Ureter (tissue), 1 donor: ENCODE data around the gene TPBGL. TPM values are rescaled to one million over a fixed set of nuclear protein-coding genes. Genes with fewer than 3 reads are reported as not detected.
A peak's percentile ranks its signal among the peaks of the same experiment; 100 is the strongest.

Experiments
- DNase-seq: peaks from one replicate; pipeline ENCODE4 v3.0.0-alpha.2; 2020; ENCODE audit warnings: low spot score
- total RNA-seq: library from RNA; stranded (reverse); gene quantifications from one replicate; pipeline ENCODE4 v1.2.4, GENCODE V29; 2023
- donor health status: DM: yes; HTN: yes; CAD: no.

The TPBGL gene
- total RNA-seq, result 0.26 TPM

- no peak for DNase-seq
Measured at GRCh38 chr11:75240311-75241035, at the start of gene TPBGL. Gene TPBGL, plus strand, starts transcription at chr11:75240774. Its CDS starts 276 bp downstream, at chr11:75241050.

GRCh38 chr11:75191330-75191717, 49.2 kb upstream of the TPBGL start:
- DNase-seq, result no peak

GRCh38 chr11:75193271-75193670, 47.3 kb upstream of the TPBGL start:
- DNase-seq, result no peak

- DNase-seq, result no peak
Measured at GRCh38 chr11:75193711-75194110, 46.9 kb upstream of the TPBGL start.

GRCh38 chr11:75194147-75194546, 46.4 kb upstream of the TPBGL start:
- DNase-seq, result no peak

- DNase-seq, result peak; percentile 79
Measured at GRCh38 chr11:75195167-75195962, 45.2 kb upstream of the TPBGL start.

- DNase-seq, result no peak
Measured at GRCh38 chr11:75196426-75196825, 44.1 kb upstream of the TPBGL start.

GRCh38 chr11:75197512-75198277, 42.9 kb upstream of the TPBGL start:
- no peak for DNase-seq

- no peak for DNase-seq
Measured at GRCh38 chr11:75198278-75198973, 42.1 kb upstream of the TPBGL start.

GRCh38 chr11:75199412-75199955, 41.1 kb upstream of the TPBGL start:
- no peak for DNase-seq

GRCh38 chr11:75200051-75200450, 40.5 kb upstream of the TPBGL start:
- no peak for DNase-seq

- no peak for DNase-seq
Measured at GRCh38 chr11:75200531-75200930, 40.0 kb upstream of the TPBGL start.

- no peak for DNase-seq
Measured at GRCh38 chr11:75201771-75202170, 38.8 kb upstream of the TPBGL start.

- no peak for DNase-seq
Measured at GRCh38 chr11:75202195-75202594, 38.4 kb upstream of the TPBGL start.

GRCh38 chr11:75203138-75203537, 37.4 kb upstream of the TPBGL start:
- DNase-seq, result no peak

GRCh38 chr11:75203641-75204011, 36.9 kb upstream of the TPBGL start:
- DNase-seq, result no peak

- no peak for DNase-seq
Measured at GRCh38 chr11:75204012-75204674, 36.4 kb upstream of the TPBGL start.

- DNase-seq, result peak; percentile 87
Measured at GRCh38 chr11:75204685-75205563, 35.6 kb upstream of the TPBGL start.

GRCh38 chr11:75205564-75206020, 35.0 kb upstream of the TPBGL start:
- no peak for DNase-seq

GRCh38 chr11:75208446-75208845, 32.1 kb upstream of the TPBGL start:
- DNase-seq, result no peak
